ENCODE results near the gene PCDHA2.
"Not testable (repeated sequence)": the region's sequence is repeated elsewhere in the genome, so short reads cannot be mapped to it uniquely, and the experiment has no call there.

Gene PCDHA2

DNA sequence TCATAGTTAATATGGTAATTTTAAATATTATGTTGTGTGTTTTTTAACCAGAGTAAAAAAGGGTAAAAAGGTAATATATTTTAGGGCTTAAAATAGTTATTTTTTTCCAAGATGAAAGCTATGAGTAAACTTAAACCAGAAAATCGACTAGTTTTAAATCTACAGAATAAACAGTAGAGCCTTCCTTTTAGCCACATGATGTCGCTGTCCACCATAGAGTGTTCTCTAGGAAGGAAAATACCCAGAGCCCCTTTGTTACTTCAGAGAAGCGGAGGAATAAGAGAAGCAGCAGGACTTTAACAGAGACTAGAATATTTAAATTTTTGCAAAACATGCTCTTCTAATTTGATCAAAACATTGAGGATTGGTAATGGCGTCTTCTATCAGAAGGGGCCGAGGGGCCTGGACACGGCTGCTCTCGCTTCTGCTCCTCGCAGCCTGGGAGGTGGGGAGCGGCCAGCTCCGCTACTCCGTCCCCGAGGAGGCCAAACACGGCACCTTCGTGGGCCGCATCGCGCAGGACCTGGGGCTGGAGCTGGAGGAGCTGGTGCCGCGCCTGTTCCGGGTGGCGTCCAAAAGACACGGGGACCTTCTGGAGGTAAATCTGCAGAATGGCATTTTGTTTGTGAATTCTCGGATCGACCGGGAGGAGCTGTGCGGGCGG, at the start of gene PCDHA2:
Gene PCDHA2 (plus strand): TSS at position 258 of the 664 bp plus-strand sequence.
- no peak for DNase-seq (ENCODE audit: low read depth, low spot score)

DNA sequence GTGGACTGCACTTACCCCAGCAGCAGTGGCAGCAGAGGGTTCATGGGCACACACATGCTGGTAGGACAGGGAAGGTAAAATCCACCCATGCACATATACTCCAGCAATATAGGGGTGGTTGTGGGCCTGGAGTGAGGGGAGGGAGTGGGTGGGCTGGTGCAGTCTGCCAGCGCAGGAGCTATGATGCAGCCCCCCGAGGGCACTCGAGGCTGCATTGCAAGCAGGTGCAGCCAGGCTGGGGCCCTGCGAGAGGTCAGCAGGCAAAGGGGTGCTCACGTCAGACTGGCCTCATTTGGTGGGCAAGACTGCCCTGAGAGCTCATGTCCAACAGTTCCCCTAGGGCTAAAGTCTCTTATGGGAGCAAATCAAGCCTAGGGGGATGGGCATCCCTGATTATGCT, 41.1 kb upstream of the PCDHA2 start:
- DNase-seq (ENCODE audit: low read depth, low spot score), result no peak

- DNase-seq (ENCODE audit: low read depth, low spot score), result no peak
Measured at GRCh38 chr5:140764177-140764973, 30.3 kb upstream of the PCDHA2 start.

- DNase-seq (ENCODE audit: low read depth, low spot score), result no peak
Measured at GRCh38 chr5:140767444-140767843, 27.2 kb upstream of the PCDHA2 start.

DNA sequence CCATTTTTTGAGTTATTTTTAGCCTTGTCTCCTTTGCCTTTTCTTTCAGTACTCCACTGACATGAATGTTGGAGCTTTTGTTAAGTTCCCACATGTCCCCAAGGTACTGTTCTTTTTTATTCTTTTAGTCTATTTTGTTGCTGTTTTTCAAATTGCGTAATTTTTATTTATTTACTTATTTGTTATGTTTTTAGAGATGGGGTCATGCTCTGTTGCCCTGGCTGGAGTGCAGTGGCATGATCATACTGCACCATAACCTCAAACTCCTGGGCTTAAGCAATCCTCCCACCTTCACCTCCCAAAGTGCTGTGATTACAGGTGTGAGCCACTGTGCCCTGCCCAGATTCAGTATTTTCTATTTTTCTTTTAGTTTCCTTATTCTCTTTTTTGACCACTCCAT, 14.1 kb upstream of the PCDHA2 start:
- no peak for DNase-seq (ENCODE audit: low read depth, low spot score)

- no peak for DNase-seq (ENCODE audit: low read depth, low spot score)
Measured at GRCh38 chr5:140785905-140786686, 8.6 kb upstream of the PCDHA2 start, which contains the start of gene PCDHA1. Gene PCDHA1, plus strand, starts transcription at chr5:140786140.

GRCh38 chr5:140787422-140787821, 7.2 kb upstream of the PCDHA2 start:
- DNase-seq (ENCODE audit: low read depth, low spot score), result not testable (repeated sequence)

DNA sequence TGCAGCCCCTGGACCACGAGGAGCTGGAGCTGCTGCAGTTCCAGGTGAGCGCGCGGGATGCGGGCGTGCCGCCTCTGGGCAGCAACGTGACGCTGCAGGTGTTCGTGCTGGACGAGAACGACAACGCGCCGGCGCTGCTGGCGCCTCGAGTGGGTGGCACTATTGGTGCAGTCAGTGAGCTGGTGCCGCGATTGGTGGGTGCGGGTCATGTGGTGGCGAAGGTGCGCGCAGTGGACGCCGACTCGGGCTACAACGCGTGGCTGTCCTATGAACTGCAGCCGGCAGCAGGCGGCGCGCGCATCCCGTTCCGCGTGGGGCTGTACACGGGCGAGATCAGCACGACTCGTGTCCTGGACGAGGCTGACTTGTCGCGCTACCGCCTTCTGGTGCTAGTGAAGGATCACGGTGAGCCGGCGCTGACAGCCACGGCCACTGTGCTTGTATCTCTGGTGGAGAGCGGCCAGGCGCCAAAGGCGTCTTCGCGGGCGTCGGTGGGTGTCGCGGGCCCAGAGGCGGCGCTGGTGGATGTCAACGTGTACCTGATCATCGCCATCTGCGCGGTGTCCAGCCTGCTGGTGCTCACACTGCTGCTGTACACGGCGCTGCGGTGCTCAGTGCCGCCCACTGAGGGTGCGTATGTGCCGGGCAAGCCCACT, 6.7 kb upstream of the PCDHA2 start:
- not testable (repeated sequence) for DNase-seq (ENCODE audit: low read depth, low spot score)

DNA sequence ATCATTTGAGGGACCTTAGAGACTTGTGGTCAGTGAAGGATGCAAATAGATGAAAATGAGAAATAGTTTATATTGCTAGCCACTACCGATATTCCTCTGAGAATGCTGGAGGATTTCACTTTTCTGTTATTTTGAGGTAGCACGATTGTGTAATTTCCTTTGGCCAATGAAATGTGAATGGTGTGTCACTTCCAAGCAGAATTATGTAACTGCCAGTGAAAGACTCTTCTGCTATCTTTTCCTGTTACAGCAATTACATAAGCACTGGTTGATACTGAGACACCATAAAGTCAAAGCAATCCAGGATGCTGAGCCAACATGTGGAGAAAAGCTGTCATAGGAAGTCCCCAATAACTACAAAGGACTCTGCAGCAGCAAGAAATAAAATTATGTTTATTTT, 3.6 kb upstream of the PCDHA2 start:
- no peak for DNase-seq (ENCODE audit: low read depth, low spot score)

GRCh38 chr5:140795259-140795641, 598 bp downstream of the PCDHA2 start:
- DNase-seq (ENCODE audit: low read depth, low spot score), result no peak

DNA sequence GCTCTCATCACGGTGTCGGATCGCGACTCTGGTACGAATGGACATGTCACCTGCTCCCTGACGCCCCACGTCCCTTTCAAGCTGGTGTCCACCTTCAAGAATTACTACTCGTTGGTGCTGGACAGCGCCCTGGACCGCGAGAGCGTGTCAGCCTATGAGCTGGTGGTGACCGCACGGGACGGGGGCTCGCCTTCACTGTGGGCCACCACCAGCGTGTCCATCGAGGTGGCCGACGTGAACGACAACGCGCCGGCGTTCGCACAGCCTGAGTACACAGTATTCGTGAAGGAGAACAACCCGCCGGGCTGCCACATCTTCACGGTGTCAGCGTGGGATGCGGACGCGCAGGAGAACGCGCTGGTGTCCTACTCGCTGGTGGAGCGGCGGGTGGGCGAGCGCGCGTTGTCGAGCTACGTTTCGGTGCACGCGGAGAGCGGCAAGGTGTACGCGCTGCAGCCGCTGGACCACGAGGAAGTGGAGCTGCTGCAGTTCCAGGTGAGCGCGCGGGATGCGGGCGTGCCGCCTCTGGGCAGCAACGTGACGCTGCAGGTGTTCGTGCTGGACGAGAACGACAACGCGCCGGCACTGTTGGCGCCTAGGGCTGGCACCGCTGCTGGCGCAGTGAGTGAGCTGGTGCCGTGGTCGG, 1.5 kb downstream of the PCDHA2 start:
- DNase-seq (ENCODE audit: low read depth, low spot score), result not testable (repeated sequence)

GRCh38 chr5:140796718-140797095, 2.1 kb downstream of the PCDHA2 start:
- DNase-seq (ENCODE audit: low read depth, low spot score), result no peak

DNA sequence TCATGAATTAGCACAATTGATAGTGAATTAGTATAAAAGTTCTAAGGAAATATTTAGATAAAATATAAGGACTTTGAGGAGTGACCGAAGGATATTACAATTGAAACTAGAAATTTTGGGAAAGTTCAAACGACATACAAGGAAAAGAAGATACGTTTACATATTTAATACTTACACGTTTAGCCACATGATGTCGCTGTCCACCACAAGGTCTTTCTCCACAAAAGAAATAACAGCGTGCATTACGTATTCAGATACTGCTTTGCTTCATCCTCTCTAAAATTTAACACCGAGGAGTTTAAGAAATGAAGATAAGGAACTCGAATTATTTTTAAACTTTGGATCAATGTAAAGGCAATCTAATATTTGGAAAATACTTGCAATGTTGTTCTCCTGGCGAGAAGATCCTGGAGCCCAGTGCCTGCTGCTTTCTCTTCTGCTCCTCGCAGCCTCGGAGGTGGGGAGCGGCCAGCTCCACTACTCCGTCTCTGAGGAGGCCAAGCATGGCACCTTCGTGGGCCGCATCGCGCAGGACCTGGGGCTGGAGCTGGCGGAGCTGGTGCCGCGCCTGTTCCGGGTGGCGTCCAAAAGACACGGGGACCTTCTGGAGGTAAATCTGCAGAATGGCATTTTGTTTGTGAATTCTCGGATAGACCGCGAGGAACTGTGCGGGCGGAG, 6.3 kb downstream of the PCDHA2 start, which contains the start of gene PCDHA3:
Gene PCDHA3 (plus strand): TSS at position 242 of the 678 bp plus-strand sequence.
- DNase-seq (ENCODE audit: low read depth, low spot score), result no peak

- DNase-seq (ENCODE audit: low read depth, low spot score), result no peak
Measured at GRCh38 chr5:140801494-140801841, 6.8 kb downstream of the PCDHA2 start.

DNA sequence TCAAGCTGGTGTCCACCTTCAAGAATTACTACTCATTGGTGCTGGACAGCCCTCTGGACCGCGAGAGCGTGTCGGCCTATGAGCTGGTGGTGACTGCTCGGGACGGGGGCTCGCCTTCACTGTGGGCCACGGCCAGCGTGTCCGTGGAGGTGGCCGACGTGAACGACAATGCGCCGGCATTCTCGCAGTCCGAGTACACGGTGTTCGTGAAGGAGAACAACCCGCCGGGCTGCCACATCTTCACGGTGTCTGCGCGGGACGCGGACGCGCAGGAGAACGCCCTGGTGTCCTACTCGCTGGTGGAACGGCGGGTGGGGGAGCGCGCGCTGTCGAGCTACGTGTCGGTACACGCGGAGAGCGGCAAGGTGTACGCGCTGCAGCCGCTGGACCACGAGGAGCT, 7.7 kb downstream of the PCDHA2 start:
- not testable (repeated sequence) for DNase-seq (ENCODE audit: low read depth, low spot score)

- no peak for DNase-seq (ENCODE audit: low read depth, low spot score)
Measured at GRCh38 chr5:140802781-140803271, 8.2 kb downstream of the PCDHA2 start.

- no peak for DNase-seq (ENCODE audit: low read depth, low spot score)
Measured at GRCh38 chr5:140806834-140807775, 12.5 kb downstream of the PCDHA2 start, which contains the start of gene PCDHA4. Gene PCDHA4, plus strand, starts transcription at chr5:140807068.

GRCh38 chr5:140808241-140808888, 13.7 kb downstream of the PCDHA2 start:
- not testable (repeated sequence) for DNase-seq (ENCODE audit: low read depth, low spot score)

DNA sequence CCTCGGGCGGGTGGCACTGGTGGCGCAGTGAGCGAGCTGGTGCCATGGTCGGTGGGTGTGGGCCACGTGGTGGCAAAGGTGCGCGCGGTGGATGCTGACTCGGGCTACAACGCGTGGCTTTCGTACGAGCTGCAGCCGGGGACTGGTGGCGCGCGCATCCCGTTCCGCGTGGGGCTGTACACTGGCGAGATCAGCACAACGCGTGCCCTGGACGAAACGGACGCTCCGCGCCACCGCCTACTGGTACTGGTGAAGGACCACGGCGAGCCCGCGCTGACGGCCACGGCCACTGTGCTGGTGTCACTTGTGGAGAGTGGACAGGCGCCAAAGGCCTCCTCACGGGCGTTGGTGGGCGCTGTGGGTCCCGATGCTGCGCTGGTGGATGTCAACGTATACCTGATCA, 14.2 kb downstream of the PCDHA2 start:
- DNase-seq (ENCODE audit: low read depth, low spot score), result no peak

Data from smooth muscle cell of the brain vasculature (primary cell).